Type B pancreatic cell (in vitro differentiated cells): ENCODE measurements around the gene PEMT. TPM values are rescaled to one million over a fixed set of nuclear protein-coding genes. Genes with fewer than 3 reads are reported as not detected.

Experiments
- DNase-seq: peaks from one replicate; pipeline ENCODE4 v3.0.0; 2021; ENCODE audit warnings: mixed read lengths; ENCODE audit not compliant: unreplicated experiment; ENCODE audit errors: extremely low spot score
- H3K27ac Mint-ChIP-seq: 2 replicates; pipeline ENCODE4 v1.8.0; 2021; ENCODE audit warnings: mild to moderate bottlenecking, mixed read lengths
- H3K27me3 Mint-ChIP-seq: 2 replicates; pipeline ENCODE4 v1.8.0; 2021; ENCODE audit warnings: mixed read lengths
- H3K36me3 Mint-ChIP-seq: 2 replicates; pipeline ENCODE4 v1.8.0; 2021; ENCODE audit warnings: mixed read lengths
- H3K4me1 Mint-ChIP-seq: one replicate; pipeline ENCODE4 v1.8.0; 2021; ENCODE audit warnings: mixed read lengths; ENCODE audit not compliant: unreplicated experiment
- H3K4me3 Mint-ChIP-seq: 2 replicates; pipeline ENCODE4 v1.8.0; 2021; ENCODE audit warnings: mild to moderate bottlenecking, mixed read lengths
- H3K9me3 Mint-ChIP-seq: 2 replicates; pipeline ENCODE4 v1.8.0; 2021; ENCODE audit warnings: mixed read lengths
- total RNA-seq: library from RNA; stranded (reverse); gene quantifications from 2 replicates; pipeline ENCODE4 v1.2.1, GENCODE V29; 2021; ENCODE audit warnings: low replicate concordance
- TF ChIP-seq, protein P1 (sequence below): fragments of 200-600 bp; sonication (generic); conservative IDR thresholded peaks from 2 replicates; pipeline ENCODE4 v1.5.0; 2021; ENCODE audit warnings: antibody characterized with exemption, mild to moderate bottlenecking

Gene PEMT
- total RNA-seq, 1 donor from 2014 or later = 32.1 TPM

DNA sequence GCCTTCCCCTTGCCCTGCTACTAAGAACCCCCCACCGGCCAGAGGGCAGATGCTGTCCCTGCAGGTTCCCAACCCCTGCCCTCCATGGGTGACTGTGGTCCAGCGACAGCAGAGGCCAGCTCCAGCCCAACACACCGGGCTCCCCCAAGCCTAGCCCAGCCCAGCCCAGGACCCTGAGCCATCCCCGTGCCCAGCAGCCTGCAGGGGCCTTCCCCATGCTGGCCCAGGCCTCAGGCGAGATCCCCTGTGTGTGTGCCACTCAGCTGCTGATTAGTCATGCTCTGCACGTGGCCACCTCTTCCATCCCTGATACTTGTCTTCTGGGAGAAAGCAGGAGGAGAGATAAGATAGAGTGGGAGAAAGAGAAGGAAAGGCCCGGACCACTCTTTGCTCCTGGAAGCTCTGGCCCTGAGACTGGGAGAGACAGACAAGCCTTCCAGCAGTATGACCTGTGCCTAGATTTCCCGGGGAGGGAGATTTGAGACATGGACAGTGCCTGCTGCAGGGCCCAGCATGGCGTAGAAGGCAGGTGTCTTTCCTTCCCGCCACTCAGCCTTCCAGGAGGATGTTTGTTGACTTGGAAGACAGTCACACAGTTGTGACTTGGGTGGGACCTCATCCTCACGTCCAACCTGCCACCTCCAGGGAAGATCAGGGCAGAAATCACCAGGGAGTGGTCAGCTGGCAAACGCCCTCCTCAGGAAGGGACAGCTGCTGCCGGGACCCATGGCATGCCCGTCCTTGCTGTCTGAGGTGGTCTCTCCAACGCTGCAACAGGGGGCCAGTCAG is 54.0 kb downstream of the PEMT start:
- TF ChIP-seq, protein P1, sequence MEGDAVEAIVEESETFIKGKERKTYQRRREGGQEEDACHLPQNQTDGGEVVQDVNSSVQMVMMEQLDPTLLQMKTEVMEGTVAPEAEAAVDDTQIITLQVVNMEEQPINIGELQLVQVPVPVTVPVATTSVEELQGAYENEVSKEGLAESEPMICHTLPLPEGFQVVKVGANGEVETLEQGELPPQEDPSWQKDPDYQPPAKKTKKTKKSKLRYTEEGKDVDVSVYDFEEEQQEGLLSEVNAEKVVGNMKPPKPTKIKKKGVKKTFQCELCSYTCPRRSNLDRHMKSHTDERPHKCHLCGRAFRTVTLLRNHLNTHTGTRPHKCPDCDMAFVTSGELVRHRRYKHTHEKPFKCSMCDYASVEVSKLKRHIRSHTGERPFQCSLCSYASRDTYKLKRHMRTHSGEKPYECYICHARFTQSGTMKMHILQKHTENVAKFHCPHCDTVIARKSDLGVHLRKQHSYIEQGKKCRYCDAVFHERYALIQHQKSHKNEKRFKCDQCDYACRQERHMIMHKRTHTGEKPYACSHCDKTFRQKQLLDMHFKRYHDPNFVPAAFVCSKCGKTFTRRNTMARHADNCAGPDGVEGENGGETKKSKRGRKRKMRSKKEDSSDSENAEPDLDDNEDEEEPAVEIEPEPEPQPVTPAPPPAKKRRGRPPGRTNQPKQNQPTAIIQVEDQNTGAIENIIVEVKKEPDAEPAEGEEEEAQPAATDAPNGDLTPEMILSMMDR = no peak
- Mint-ChIP-seq H3K4me1 (peaks cover 20% of the 10 kb centered on the region), H3K36me3 (no peaks in the 10 kb centered on the region), H3K9me3 (no peaks in the 10 kb centered on the region), H3K4me3 (no peak overlapping the region), H3K27me3 (no peaks in the 10 kb centered on the region), H3K27ac (peak overlapping the region; percentile 18)
- DNase-seq = no peak

DNA sequence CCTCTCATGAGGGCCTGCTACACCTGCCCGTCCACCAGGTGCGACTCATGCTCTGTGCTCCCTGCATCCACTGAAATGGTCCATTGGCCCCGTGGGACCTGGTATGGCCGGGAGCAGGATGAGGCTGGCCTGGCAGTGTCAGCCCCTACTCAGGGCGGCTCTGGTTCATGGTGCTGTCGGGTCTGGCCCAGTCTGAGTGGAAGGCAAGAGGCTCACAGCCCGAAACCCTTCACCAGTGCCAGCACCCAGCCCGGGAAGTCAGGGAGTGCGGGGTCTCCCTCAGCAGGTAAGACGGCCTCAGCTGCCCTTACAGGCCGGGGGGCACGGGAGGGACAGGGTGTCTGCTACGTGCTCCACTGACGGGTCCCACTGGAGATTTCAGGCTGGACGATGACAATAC is 54.8 kb downstream of the PEMT start:
- H3K27ac Mint-ChIP-seq = no peak overlapping the region
- TF ChIP-seq, protein P1 = no peak
- H3K4me3 Mint-ChIP-seq = no peak overlapping the region
- no peaks in the 10 kb centered on the region for H3K27me3 Mint-ChIP-seq
- H3K36me3 Mint-ChIP-seq = no peaks in the 10 kb centered on the region
- H3K4me1 Mint-ChIP-seq = peaks cover 20% of the 10 kb centered on the region
- H3K9me3 Mint-ChIP-seq = no peaks in the 10 kb centered on the region
- DNase-seq = no peak

DNA sequence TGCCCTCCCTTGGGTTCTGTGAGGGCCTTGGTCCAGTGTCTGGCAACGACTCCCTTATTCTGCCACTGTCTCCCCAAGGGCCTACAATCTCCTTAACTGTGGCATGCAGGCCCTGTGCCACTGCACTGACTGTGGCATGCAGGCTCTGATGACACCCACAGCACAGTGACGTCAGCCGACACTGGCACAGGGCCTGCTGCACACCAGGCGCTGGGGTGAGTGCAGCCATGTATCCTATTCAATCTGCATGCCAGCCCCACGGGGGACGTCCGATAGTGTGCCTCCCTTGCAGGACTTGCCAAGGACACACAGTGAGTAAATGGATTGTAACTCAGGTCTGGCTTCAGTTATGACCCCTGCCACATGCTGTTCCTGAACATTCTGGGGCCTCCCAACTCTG is 55.6 kb downstream of the PEMT start:
- Mint-ChIP-seq H3K4me3 (no peak overlapping the region), H3K36me3 (no peaks in the 10 kb centered on the region), H3K4me1 (peaks cover 17% of the 10 kb centered on the region), H3K27ac (no peak overlapping the region), H3K9me3 (no peaks in the 10 kb centered on the region), H3K27me3 (no peaks in the 10 kb centered on the region)
- TF ChIP-seq, protein P1 = no peak
- DNase-seq = no peak

DNA sequence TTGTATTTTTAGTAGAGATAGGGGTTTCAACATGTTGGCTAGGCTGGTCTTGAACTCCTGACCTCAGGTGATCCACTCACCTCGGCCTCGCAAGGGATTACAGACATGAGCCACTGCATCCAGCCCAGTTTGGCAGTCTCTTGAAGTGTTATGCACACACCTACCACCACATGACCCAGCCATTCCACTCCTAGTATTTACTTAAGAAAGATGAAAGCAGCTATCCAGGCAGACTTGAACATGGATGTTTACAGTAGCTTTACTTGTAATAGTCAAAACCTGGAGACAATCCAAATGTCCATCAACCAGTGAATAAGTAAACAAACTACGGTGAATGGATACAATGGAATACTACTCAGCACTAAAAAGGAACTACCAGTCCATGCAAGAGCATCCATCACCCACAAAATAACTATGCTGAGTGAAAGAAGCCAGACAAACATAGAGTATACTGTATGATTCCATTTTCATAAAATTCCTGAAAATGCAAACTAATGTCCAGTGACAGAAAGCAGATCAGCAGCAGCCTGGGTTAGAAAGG is 57.5 kb downstream of the PEMT start:
- Mint-ChIP-seq H3K27ac (no peak overlapping the region), H3K27me3 (no peaks in the 10 kb centered on the region), H3K4me3 (no peak overlapping the region), H3K9me3 (no peaks in the 10 kb centered on the region), H3K4me1 (peaks cover 5% of the 10 kb centered on the region), H3K36me3 (no peaks in the 10 kb centered on the region)
- DNase-seq = no peak
- TF ChIP-seq, protein P1 = no peak

DNA sequence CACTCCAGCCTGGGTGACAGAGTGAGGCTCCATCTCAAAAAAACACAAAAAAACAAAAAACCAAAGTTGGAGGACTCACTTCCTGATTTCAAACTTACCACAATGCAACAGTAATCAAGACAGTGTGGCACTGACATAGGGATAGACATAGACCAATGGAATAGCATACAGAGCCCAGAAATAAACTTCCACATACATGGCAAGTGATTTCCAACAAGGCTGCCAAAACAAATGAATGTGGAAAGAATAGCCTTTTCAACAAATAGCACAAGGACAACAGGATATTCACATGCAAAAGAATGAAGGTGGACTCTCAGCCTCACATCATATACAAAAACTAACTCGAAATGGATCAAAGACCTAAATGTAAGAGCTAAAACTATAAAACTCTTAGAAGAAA is 58.5 kb downstream of the PEMT start:
- TF ChIP-seq, protein P1 = no peak
- Mint-ChIP-seq H3K4me3 (no peak overlapping the region), H3K36me3 (no peaks in the 10 kb centered on the region), H3K27me3 (no peaks in the 10 kb centered on the region), H3K9me3 (no peaks in the 10 kb centered on the region), H3K4me1 (no peaks in the 10 kb centered on the region), H3K27ac (no peak overlapping the region)
- DNase-seq = no peak
